Ishikawa (cell line): Measurements from ENCODE around the gene DERA.

Source experiments
- FOXM1 ChIP-seq: IDR thresholded peaks from 2 replicates; pipeline ENCODE4 v1.6.1; 2012; ENCODE audit warnings: low read depth, borderline replicate concordance
- YY1 ChIP-seq: IDR thresholded peaks from 2 replicates; pipeline ENCODE4 v1.6.1; 2012; ENCODE audit warnings: low read depth

DNA sequence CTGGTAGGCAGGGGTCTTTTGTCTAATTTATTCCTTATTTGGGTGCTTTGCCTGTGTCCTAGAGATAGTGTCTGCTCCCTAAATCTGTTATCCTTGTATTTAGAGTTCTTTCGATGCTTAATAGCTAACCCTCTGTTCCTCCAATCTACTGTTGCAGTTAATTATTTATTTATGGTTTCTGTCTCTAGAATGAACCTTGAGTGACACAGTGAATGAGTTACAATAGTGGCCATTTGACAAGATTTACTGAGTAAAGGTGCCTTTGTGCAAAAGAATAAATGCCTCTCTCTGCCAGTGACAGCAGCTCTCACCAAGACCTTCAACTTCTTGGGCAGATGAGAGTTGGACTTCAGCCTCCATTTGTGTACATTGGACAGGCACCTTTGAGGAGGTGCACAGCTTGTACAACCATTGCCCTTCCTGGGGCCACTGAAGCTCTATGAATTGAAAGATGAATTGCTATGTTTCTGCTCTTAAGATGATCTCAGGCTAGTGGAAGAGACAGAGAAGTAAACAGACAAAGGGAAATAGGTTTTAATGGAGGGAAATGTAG, 165.9 kb downstream of the DERA start:
- TF ChIP-seq FOXM1 (no peak), YY1 (no peak)
